NCI-H1436 treated with DMSO at 0.1 percent for 48 hours (cell line): ENCODE measurements around the gene CRYBB1.

ENCODE experiments used
- DNase-seq: peaks from one replicate; lab custom pipeline; 2025; lab: John Stamatoyannopoulos, UW

Gene CRYBB1

DNA sequence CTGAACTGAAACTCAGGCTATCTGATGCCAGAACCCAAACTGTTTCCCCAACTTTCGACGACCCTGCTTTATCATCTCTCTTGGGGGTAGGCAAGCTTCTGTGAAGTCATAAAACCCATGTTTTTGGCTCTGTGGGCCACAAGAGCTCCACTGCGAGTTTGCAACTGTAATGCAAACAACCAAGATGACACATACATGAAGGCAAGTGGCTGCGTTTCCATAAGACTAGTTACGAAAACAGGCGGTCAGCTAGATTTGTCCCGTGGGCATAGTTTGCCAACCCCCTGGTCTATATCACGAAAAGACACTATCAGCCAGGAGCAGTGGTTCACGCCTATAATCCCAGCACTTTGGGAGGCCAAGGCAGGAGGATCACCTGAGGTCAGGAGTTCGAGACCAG lies 65.4 kb downstream of the CRYBB1 start:
- no peak for DNase-seq

DNA sequence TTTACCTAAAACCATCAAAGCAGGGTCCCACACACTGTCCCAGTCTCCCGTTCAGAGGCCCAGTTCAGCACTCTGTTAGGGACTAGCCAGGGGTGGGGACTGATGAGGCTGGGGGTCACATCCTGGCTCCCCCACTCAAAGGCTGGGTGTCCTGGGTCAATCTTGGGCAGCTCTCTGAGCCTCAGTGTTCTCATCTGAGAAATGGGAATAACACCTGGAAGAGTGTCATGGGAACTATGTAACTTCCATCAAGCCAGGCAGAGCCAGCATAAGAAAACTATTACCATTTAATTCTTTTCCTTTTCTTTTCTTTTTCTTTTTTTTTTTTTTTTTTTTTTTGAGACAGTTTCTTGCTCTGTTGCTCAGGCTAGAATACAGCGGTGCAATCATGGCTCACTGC lies 66.3 kb downstream of the CRYBB1 start:
- DNase-seq = no peak

DNA sequence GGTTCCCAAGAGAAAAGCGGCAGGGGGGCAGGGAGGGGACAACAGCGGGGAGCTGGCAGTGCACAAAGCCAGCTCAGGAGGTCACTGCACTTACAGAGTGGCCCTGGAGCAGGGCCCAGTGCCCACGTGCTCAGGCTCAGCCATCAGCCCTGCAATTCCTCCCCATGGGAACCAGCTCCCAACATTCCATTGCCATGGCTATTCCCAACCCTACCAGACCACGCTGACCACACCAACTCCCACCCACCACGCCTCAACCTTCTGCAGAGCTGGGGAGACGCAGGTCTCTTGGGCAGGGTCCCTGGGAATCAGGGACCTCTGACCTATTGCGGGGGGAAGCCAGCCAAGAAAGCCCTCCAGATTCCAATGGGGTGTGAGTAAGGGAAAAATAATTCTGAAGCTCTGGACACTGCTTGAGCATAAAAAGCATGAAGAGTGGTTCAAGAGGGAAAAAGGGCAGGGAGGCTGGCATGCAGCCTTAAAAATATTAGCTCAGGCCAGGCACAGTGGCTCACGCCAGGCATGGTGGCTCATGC lies 67.3 kb downstream of the CRYBB1 start:
- no peak for DNase-seq

DNA sequence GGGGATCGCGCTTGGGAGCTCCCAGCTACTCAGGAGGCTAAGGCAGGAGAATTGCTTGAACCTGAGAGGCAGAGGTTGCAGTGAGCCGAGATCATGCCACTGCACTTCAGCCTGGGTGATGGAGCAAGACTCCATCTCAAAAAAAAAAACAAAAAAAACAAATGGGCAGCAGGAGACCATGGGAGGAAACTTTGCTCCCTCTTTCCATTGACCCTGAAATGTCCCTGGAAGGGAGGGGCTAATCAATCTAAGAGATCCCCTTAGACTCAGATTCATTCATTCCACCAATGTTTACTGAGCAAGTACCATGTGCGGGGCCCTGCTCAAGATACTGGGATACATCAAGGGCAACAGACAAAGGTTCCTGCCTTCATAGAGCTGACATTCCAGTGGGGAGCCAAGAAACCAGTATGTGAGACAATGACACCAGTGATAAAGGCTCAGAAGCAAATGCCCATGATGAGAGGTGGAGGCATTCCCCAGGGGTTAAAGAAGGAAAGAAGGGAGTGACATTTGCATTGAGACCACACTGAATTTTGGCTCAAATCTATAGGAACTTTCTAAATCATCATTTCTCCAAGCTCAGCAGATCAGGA lies 67.8 kb downstream of the CRYBB1 start:
- no peak for DNase-seq
